GM23248 (cell line): ENCODE results near the gene ZFP90. TPM values are rescaled to one million over a fixed set of nuclear protein-coding genes. Genes with fewer than 3 reads are reported as not detected.
"Not testable (repeated sequence)": the region's sequence is repeated elsewhere in the genome, so short reads cannot be mapped to it uniquely, and the experiment has no call there.

Source experiments
- DNase-seq: peaks from one replicate; pipeline ENCODE4 v3.0.0-alpha.2; 2015
- H2AFZ ChIP-seq: fragments of 200-600 bp; sonication (generic); 2 replicates; pipeline ENCODE4 v1.6.1; 2016; ENCODE audit warnings: antibody characterized with exemption
- H3F3A ChIP-seq: fragments of 200-600 bp; sonication (generic); 2 replicates; pipeline ENCODE4 v1.6.1; 2016; ENCODE audit warnings: mild to moderate bottlenecking, antibody characterized with exemption, mixed run types; ENCODE audit not compliant: insufficient read depth
- H3K27ac ChIP-seq: fragments of 200-600 bp; sonication (generic); 2 replicates; pipeline ENCODE4 v1.5.1; 2016; ENCODE audit warnings: mild to moderate bottlenecking
- H3K27me3 ChIP-seq: fragments of 200-600 bp; sonication (generic); replicated peaks from 2 replicates; pipeline ENCODE4 v1.6.1; 2016; ENCODE audit warnings: mild to moderate bottlenecking; ENCODE audit not compliant: insufficient read depth
- H3K36me3 ChIP-seq: fragments of 200-600 bp; sonication (generic); 2 replicates; pipeline ENCODE4 v1.6.1; 2016; ENCODE audit warnings: low read depth, mild to moderate bottlenecking
- H3K4me1 ChIP-seq: fragments of 200-600 bp; sonication (generic); 2 replicates; pipeline ENCODE4 v1.6.1; 2016; ENCODE audit warnings: mild to moderate bottlenecking; ENCODE audit not compliant: insufficient read depth
- H3K4me2 ChIP-seq: fragments of 200-600 bp; sonication (generic); one replicate; pipeline ENCODE4 v1.6.1; 2016; ENCODE audit warnings: mild to moderate bottlenecking; ENCODE audit not compliant: unreplicated experiment
- H3K4me3 ChIP-seq: fragments of 200-600 bp; sonication (generic); 2 replicates; pipeline ENCODE4 v1.5.1; 2016; ENCODE audit warnings: mild to moderate bottlenecking
- H3K79me2 ChIP-seq: fragments of 200-600 bp; sonication (generic); 2 replicates; pipeline ENCODE4 v1.6.1; 2016; ENCODE audit warnings: mild to moderate bottlenecking; ENCODE audit not compliant: insufficient read depth
- H3K9ac ChIP-seq: fragments of 200-600 bp; sonication (generic); 2 replicates; pipeline ENCODE4 v1.6.1; 2016; ENCODE audit warnings: mild to moderate bottlenecking
- H3K9me2 ChIP-seq: fragments of 200-600 bp; sonication (generic); 2 replicates; pipeline ENCODE4 v1.6.1; 2016; ENCODE audit warnings: mixed run types, mild to moderate bottlenecking, moderate library complexity; ENCODE audit not compliant: insufficient read depth
- H3K9me3 ChIP-seq: fragments of 200-600 bp; sonication (generic); one replicate; pipeline ENCODE4 v1.6.1; 2017; ENCODE audit warnings: low read depth
- H4K20me1 ChIP-seq: fragments of 200-600 bp; sonication (generic); 2 replicates; pipeline ENCODE4 v1.6.0; 2016; ENCODE audit not compliant: insufficient read depth
- EZH2 ChIP-seq: fragments of 200-600 bp; sonication (generic); IDR thresholded peaks from 2 replicates; pipeline ENCODE4 v1.6.1; 2018; ENCODE audit warnings: antibody characterized with exemption, mild to moderate bottlenecking; ENCODE audit not compliant: insufficient read depth, poor library complexity, severe bottlenecking
- EZH2phosphoT487 ChIP-seq: fragments of 200-600 bp; sonication (generic); IDR thresholded peaks from 2 replicates; pipeline ENCODE4 v1.6.1; 2018; ENCODE audit warnings: antibody characterized with exemption, moderate library complexity, mild to moderate bottlenecking, low read depth; ENCODE audit not compliant: insufficient read depth
- WGBS, 2 experiments: methylation state at CpG; one replicate each; pipeline ENCODE4 v1.1.6; 2015 to 2017; ENCODE audit warnings: low lambda C conversion rate in 2 of 2, low coverage in 1 of 2; ENCODE audit errors: missing lambda C conversion rate in 2 of 2; 5-methylcytosine and 5-hydroxymethylcytosine counted together
- in situ Hi-C: fragments of 300-500 bp; cut with MboI; formaldehyde crosslinking; loops from 2 replicates; pipeline ENCODE4 v1.15.0; 2020
- polyA plus RNA-seq: library from polyadenylated mRNA; unstranded; fragments of >200 nt; fragmentation: Nextera tagmentation; extraction: Ambion mirVana; gene quantifications from 2 replicates; pipeline ENCODE4 v1.2.1, GENCODE V29; 2016
- total RNA-seq: library from RNA; depleted of rRNA; stranded (reverse); fragments of >200 nt; shearing (Covaris generic); gene quantifications from 2 replicates; pipeline ENCODE4 v1.2.3, GENCODE V29; 2014

ZFP90 gene
- total and polyA plus RNA-seq, 2 experiments from 2014 or later, result 11.9 to 20.6 TPM

DNA sequence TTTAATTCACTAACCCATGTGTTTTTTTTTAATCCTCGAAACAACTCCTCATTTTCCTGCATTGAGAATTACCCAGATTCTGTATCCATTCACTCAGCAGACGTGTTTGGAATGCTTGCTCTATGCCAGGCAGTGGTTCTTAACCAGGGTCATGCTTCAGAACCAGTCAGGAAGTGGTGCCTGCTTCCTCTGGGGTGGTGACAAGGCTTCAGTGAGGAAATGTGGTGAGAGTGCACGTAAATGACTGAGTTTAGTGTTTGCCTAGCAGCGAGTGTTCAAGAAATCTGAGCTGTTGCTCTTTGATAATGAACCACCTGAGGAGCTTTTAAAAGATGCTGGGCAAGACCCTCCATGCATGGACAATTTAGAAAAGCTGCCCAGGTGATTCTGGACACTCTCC, 9.9 kb downstream of the ZFP90 start:
- in situ Hi-C loops, result no loop called here
- Histone ChIP-seq H2AFZ (no peak overlapping the region), H3F3A (no peaks in the 10 kb centered on the region), H3K4me1 (no peaks in the 10 kb centered on the region), H3K4me3 (no peak overlapping the region), H3K9ac (no peak overlapping the region), H3K79me2 (peaks cover 14% of the 10 kb centered on the region), H3K9me3 (no peaks in the 10 kb centered on the region), H4K20me1 (no peaks in the 10 kb centered on the region), H3K27ac (no peak overlapping the region), H3K27me3 (no peaks in the 10 kb centered on the region), H3K4me2 (no peak overlapping the region), H3K9me2 (no peaks in the 10 kb centered on the region), H3K36me3 (peaks cover 65% of the 10 kb centered on the region)
- no peak for DNase-seq
- no peak for TF ChIP-seq EZH2phosphoT487
- no peak for TF ChIP-seq EZH2
- 95 to 99% methylated on average over 4 of the region's 4 CpGs for WGBS, 2 experiments

DNA sequence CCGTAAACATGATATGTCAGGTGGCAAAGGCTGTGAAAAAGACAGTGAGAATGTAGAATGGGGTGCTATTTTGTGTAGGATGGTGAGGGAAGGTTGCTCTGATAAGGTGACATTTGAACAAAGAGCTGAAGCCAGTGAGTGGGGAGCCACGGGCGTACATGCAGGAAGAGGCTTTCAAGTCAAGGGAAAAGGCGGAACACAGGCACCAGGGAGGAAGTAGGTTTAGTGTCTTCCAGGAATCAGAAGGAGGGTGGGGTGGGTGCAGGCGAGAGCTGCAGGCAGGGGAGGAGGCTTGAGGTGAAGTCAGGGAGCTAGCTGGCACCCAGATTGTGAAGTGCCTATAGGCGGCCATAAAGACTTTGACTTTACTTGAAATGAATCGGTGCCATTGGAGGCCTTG, 14.1 kb downstream of the ZFP90 start:
- H3K4me3 ChIP-seq, result no peak overlapping the region
- H2AFZ ChIP-seq, result no peak overlapping the region
- H3K9me2 ChIP-seq, result no peaks in the 10 kb centered on the region
- H3K4me1 ChIP-seq, result no peaks in the 10 kb centered on the region
- H3K9ac ChIP-seq, result no peak overlapping the region
- H3K9me3 ChIP-seq, result no peaks in the 10 kb centered on the region
- in situ Hi-C loops, result no loop called here
- DNase-seq, result no peak
- no peaks in the 10 kb centered on the region for H3K27me3 ChIP-seq
- no peaks in the 10 kb centered on the region for H3F3A ChIP-seq
- WGBS, 2 experiments, result 98 to 99% methylated on average over 7 of the region's 7 CpGs
- H3K36me3 ChIP-seq, result peaks cover 80% of the 10 kb centered on the region
- H3K79me2 ChIP-seq, result peaks cover 14% of the 10 kb centered on the region; the same call in 1 of the 2 replicates
- H3K4me2 ChIP-seq, result no peak overlapping the region
- no peak overlapping the region for H3K27ac ChIP-seq
- no peaks in the 10 kb centered on the region for H4K20me1 ChIP-seq
- no peak for TF ChIP-seq EZH2
- TF ChIP-seq EZH2phosphoT487, result no peak

DNA sequence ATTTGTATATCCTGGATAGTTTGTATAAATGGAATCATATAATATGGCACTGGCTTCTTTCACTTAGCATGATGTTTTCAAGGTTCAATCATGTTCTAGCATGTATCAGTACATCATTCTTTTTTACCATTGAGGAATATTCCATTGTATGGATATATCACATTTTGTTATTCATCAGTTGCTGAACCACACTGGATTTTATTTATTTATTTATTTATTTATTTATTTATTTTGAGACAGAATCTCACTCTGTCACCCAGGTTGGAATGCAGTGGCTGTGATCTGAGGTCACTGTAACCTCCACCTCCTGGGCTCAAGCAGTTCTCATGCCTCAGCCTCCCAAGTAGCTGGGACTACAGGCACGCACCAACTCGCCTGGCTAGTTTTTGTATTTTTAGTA, 21.2 kb downstream of the ZFP90 start:
- H3K9me2 ChIP-seq, DNase-seq, H3K4me1 ChIP-seq, H3K4me3 ChIP-seq, H3K79me2 ChIP-seq, H3K27ac ChIP-seq, H4K20me1 ChIP-seq, H2AFZ ChIP-seq, H3K27me3 ChIP-seq, H3K9ac ChIP-seq, in situ Hi-C loops, H3K4me2 ChIP-seq: not testable (repeated sequence)
- Histone ChIP-seq H3K36me3 (peaks cover 93% of the 10 kb centered on the region), H3F3A (peaks cover 35% of the 10 kb centered on the region), H3K9me3 (peaks cover 27% of the 10 kb centered on the region)
- WGBS, 2 experiments, result 100% methylated on average over 2 of the region's 2 CpGs

DNA sequence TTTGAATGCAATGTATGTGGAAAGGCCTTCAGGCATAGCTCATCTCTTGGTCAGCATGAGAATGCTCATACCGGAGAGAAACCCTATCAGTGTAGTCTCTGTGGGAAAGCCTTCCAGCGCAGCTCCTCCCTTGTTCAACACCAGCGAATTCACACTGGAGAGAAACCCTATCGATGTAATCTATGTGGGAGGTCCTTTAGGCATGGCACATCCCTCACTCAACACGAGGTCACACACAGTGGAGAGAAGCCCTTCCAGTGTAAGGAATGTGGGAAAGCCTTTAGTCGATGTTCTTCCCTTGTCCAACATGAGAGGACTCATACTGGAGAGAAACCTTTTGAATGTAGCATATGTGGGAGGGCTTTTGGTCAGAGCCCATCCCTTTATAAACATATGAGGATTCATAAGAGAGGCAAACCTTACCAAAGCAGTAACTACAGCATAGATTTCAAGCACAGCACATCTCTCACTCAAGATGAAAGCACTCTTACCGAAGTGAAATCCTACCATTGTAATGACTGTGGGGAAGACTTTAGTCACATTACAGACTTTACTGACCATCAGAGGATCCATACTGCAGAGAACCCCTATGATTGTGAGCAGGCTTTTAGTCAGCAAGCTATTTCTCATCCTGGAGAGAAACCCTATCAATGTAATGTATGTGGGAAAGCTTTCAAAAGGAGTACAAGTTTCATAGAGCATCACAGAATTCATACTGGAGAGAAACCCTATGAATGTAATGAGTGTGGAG, 24.7 kb downstream of the ZFP90 start:
- peak; percentile 7 for DNase-seq
- Histone ChIP-seq H3K9me3 (peaks cover 46% of the 10 kb centered on the region), H4K20me1 (no peaks in the 10 kb centered on the region), H3F3A (peaks cover 35% of the 10 kb centered on the region), H3K27ac (no peak overlapping the region), H3K9ac (no peak overlapping the region), H3K36me3 (peaks cover 80% of the 10 kb centered on the region), H3K9me2 (no peaks in the 10 kb centered on the region), H3K27me3 (no peaks in the 10 kb centered on the region), H2AFZ (no peak overlapping the region), H3K4me3 (no peak overlapping the region), H3K4me2 (no peak overlapping the region), H3K4me1 (no peaks in the 10 kb centered on the region), H3K79me2 (no peaks in the 10 kb centered on the region)
- WGBS, 2 experiments, result 98 to 99% methylated on average over 7 of the region's 7 CpGs
- in situ Hi-C loops, result no loop called here
- TF ChIP-seq EZH2phosphoT487 (no peak), EZH2 (no peak)
